OCI-LY3 (cell line): ENCODE results near the gene DNM3.

Source experiments
- H2AFZ ChIP-seq: fragments of 200-600, 300-600 bp; shearing (Covaris generic); 2 replicates; pipeline ENCODE4 v1.6.0; 2014; ENCODE audit warnings: antibody characterized with exemption, low read depth, low read length
- H3K27ac ChIP-seq: fragments of 200-600, 300-600 bp; sonication (generic); 2 replicates; pipeline ENCODE4 v1.5.1; 2014; ENCODE audit warnings: mild to moderate bottlenecking, low read length, moderate library complexity, mixed read lengths
- H3K27me3 ChIP-seq: fragments of 200-600, 300-600 bp; sonication (generic); 2 replicates; pipeline ENCODE4 v1.6.1; 2014; ENCODE audit warnings: low read depth, low read length, mixed read lengths
- H3K36me3 ChIP-seq: fragments of 200-600, 300-600 bp; sonication (generic); replicated peaks from 2 replicates; pipeline ENCODE3; 2014; ENCODE audit warnings: low read depth, low read length, mixed read lengths
- H3K4me1 ChIP-seq: fragments of 300-600, 200-600 bp; sonication (generic); 2 replicates; pipeline ENCODE4 v1.6.1; 2014; ENCODE audit warnings: low read length, mixed read lengths
- H3K4me2 ChIP-seq: fragments of 200-600, 300-600 bp; sonication (generic); 2 replicates; pipeline ENCODE4 v1.6.1; 2014; ENCODE audit warnings: low read length, mixed read lengths
- H3K4me3 ChIP-seq: fragments of 300-600, 200-600 bp; sonication (generic); 2 replicates; pipeline ENCODE4 v1.5.1; 2014; ENCODE audit warnings: antibody characterized with exemption, mild to moderate bottlenecking, low read length, moderate library complexity
- H3K79me2 ChIP-seq: fragments of 300-600, 200-600 bp; shearing (Covaris generic); 2 replicates; pipeline ENCODE4 v1.6.1; 2014; ENCODE audit warnings: mild to moderate bottlenecking, low read length, mixed read lengths
- H3K9ac ChIP-seq: fragments of 300-600, 200-600 bp; shearing (Covaris generic); 2 replicates; pipeline ENCODE4 v1.6.0; 2014; ENCODE audit warnings: mild to moderate bottlenecking, low read length, moderate library complexity
- H3K9me3 ChIP-seq: fragments of 200-600, 300-600 bp; shearing (Covaris generic); 2 replicates; pipeline ENCODE4 v1.6.1; 2014; ENCODE audit warnings: low read length, mixed read lengths; ENCODE audit not compliant: insufficient read depth
- H4K20me1 ChIP-seq: fragments of 200-600, 300-600 bp; sonication (generic); 2 replicates; pipeline ENCODE4 v1.6.1; 2016; ENCODE audit warnings: low read length, mixed read lengths; ENCODE audit not compliant: insufficient read depth
- CTCF ChIP-seq: fragments of 200-600, 300-600 bp; sonication (generic); IDR thresholded peaks from 2 replicates; pipeline ENCODE4 v1.5.1; 2014; ENCODE audit warnings: antibody characterized with exemption, low read length, low read depth
- EZH2phosphoT487 ChIP-seq: fragments of 200-600 bp; shearing (Covaris generic); IDR thresholded peaks from 2 replicates; pipeline ENCODE4 v1.6.1; 2018; ENCODE audit warnings: antibody characterized with exemption, mixed run types, low read depth

Gene DNM3

GRCh38 chr1:171852272-171852671, 11.0 kb downstream of the DNM3 start:
- TF ChIP-seq EZH2phosphoT487 = no peak
- no peak for TF ChIP-seq CTCF
- no peaks in the 10 kb centered on the region for H3K79me2 ChIP-seq
- H3K27ac ChIP-seq = no peak overlapping the region
- no peak overlapping the region for H3K9ac ChIP-seq
- no peaks in the 10 kb centered on the region for H4K20me1 ChIP-seq
- no peak overlapping the region for H3K4me3 ChIP-seq
- H3K9me3 ChIP-seq = no peaks in the 10 kb centered on the region
- H2AFZ ChIP-seq = no peak overlapping the region
- H3K4me1 ChIP-seq = no peaks in the 10 kb centered on the region
- no peak overlapping the region for H3K4me2 ChIP-seq
- no peaks in the 10 kb centered on the region for H3K27me3 ChIP-seq
- H3K36me3 ChIP-seq = no peaks in the 10 kb centered on the region

- TF ChIP-seq EZH2phosphoT487 = no peak
- no peak for TF ChIP-seq CTCF
- Histone ChIP-seq H3K79me2 (no peaks in the 10 kb centered on the region), H3K9ac (no peak overlapping the region), H3K27me3 (no peaks in the 10 kb centered on the region), H3K36me3 (no peaks in the 10 kb centered on the region), H3K27ac (no peak overlapping the region), H4K20me1 (no peaks in the 10 kb centered on the region), H3K9me3 (no peaks in the 10 kb centered on the region), H2AFZ (no peak overlapping the region), H3K4me3 (no peak overlapping the region), H3K4me1 (no peaks in the 10 kb centered on the region), H3K4me2 (no peak overlapping the region)
These were observed 14.1 kb downstream of the DNM3 start for GRCh38 chr1:171855381-171855780.

- Histone ChIP-seq H3K79me2 (no peaks in the 10 kb centered on the region), H2AFZ (no peak overlapping the region), H3K36me3 (no peaks in the 10 kb centered on the region), H3K27me3 (no peaks in the 10 kb centered on the region), H3K4me3 (no peak overlapping the region), H3K27ac (no peak overlapping the region), H4K20me1 (no peaks in the 10 kb centered on the region), H3K4me2 (no peak overlapping the region), H3K9ac (no peak overlapping the region), H3K4me1 (no peaks in the 10 kb centered on the region), H3K9me3 (no peaks in the 10 kb centered on the region)
- TF ChIP-seq CTCF (no peak), EZH2phosphoT487 (no peak)
These were observed 17.4 kb downstream of the DNM3 start for GRCh38 chr1:171858696-171859095.

GRCh38 chr1:171860696-171861095, 19.4 kb downstream of the DNM3 start:
- Histone ChIP-seq H3K9me3 (no peaks in the 10 kb centered on the region), H4K20me1 (no peaks in the 10 kb centered on the region), H3K4me3 (no peak overlapping the region), H2AFZ (no peak overlapping the region), H3K27ac (no peak overlapping the region), H3K79me2 (no peaks in the 10 kb centered on the region), H3K36me3 (no peaks in the 10 kb centered on the region), H3K4me2 (no peak overlapping the region), H3K27me3 (no peaks in the 10 kb centered on the region), H3K4me1 (no peaks in the 10 kb centered on the region), H3K9ac (no peak overlapping the region)
- TF ChIP-seq EZH2phosphoT487 = no peak
- no peak for TF ChIP-seq CTCF
